A549 treated with GW870086 at 1 μM for 4 hours (cell line): ENCODE results near the gene RPS14. TPM values are rescaled to one million over a fixed set of nuclear protein-coding genes. Genes with fewer than 3 reads are reported as not detected.

Experiments
- total RNA-seq: library from RNA; stranded (reverse); fragments of 200-300 nt; extraction: Qiagen RNA extraction; gene quantifications from 5 replicates; pipeline ENCODE4 v1.2.3, GENCODE V29; 2022; ENCODE audit warnings: low read depth

RPS14 gene
- 2,853 to 3,429 TPM (median 2,971 TPM) in 5 replicates for total RNA-seq

GRCh38 chr5:150449517-150450339 lies at the start of gene RPS14:
RPS14 (minus strand) TSS chr5:150449739; CDS start chr5:150447733, 2,006 bp downstream.

GRCh38 chr5:150412319-150413175 lies 37.0 kb downstream of the RPS14 start, which contains the start of gene CD74:
CD74 (minus strand) TSS chr5:150412910; CDS start chr5:150412749, 161 bp downstream.

Other genes with a start within 250 kb of the RPS14 start
- 0.64 to 0.97 TPM (median 0.89 TPM) in 5 replicates for gene CAMK2A, start 160.0 kb downstream of the RPS14 start, total RNA-seq
- 28.6 to 39.5 TPM (median 34.0 TPM) in 5 replicates for gene ARSI, start 146.8 kb downstream of the RPS14 start, total RNA-seq
- gene TCOF1, start 92.0 kb downstream of the RPS14 start, total RNA-seq: 62.5 to 82.0 TPM (median 74.3 TPM) in 5 replicates
- gene CD74, start 36.8 kb downstream of the RPS14 start, total RNA-seq: 0.12 TPM in 1 of 5 replicates, not detected in the others
- 50.4 to 70.1 TPM (median 62.6 TPM) in 5 replicates for gene NDST1, start 58.4 kb upstream of the RPS14 start, total RNA-seq
- gene SYNPO, start 190.9 kb upstream of the RPS14 start, total RNA-seq: 23.1 to 29.9 TPM (median 28.6 TPM) in 5 replicates
- 0.06 to 0.22 TPM in 2 of 5 replicates, not detected in the others for gene MYOZ3, start 211.5 kb upstream of the RPS14 start, total RNA-seq